Mesenchymal stem cell (in vitro differentiated cells and primary cell): ENCODE data around the gene INPP5B.
A peak's percentile ranks its signal among the peaks of the same experiment; 100 is the strongest.

Source experiments
- DNase-seq: peaks from one replicate; pipeline ENCODE4 v3.0.0-alpha.2; 2013
- H2AFZ ChIP-seq: one replicate; pipeline ENCODE4 v1.6.1; 2013; ENCODE audit warnings: low read depth, mild to moderate bottlenecking, control low read depth, inconsistent platforms, low read length, moderate library complexity
- H2AK5ac ChIP-seq: 2 replicates; pipeline ENCODE4 v1.6.1; 2013; ENCODE audit warnings: low read length, moderate library complexity, mild to moderate bottlenecking, inconsistent platforms; ENCODE audit not compliant: severe bottlenecking
- H2BK120ac ChIP-seq: one replicate; pipeline ENCODE4 v1.6.1; 2013; ENCODE audit warnings: low read depth, mild to moderate bottlenecking, inconsistent platforms, low read length, moderate library complexity
- H2BK12ac ChIP-seq, 2 experiments: one replicate each; pipeline ENCODE4 v1.6.1; 2013; ENCODE audit warnings: inconsistent platforms in 2 of 2, low read length in 2 of 2, mild to moderate bottlenecking in 2 of 2, moderate library complexity in 2 of 2, control low read depth in 1 of 2
- H2BK15ac ChIP-seq: one replicate; pipeline ENCODE4 v1.6.1; 2013; ENCODE audit warnings: mild to moderate bottlenecking, low read depth, inconsistent platforms; ENCODE audit not compliant: poor library complexity, severe bottlenecking
- H2BK5ac ChIP-seq: 2 replicates; pipeline ENCODE4 v1.6.1; 2013; ENCODE audit warnings: low read depth, mild to moderate bottlenecking, low read length, control low read depth, inconsistent platforms; ENCODE audit not compliant: poor library complexity, severe bottlenecking
- H3K14ac ChIP-seq, 2 experiments: one replicate each; pipeline ENCODE4 v1.6.1; 2013; ENCODE audit warnings: inconsistent platforms in 2 of 2, low read length in 2 of 2, control low read depth in 1 of 2, mild to moderate bottlenecking in 1 of 2, moderate library complexity in 1 of 2
- H3K18ac ChIP-seq, 2 experiments: one replicate each; pipeline ENCODE4 v1.6.1; 2013; ENCODE audit warnings: inconsistent platforms in 2 of 2, low read length in 2 of 2, control low read depth in 1 of 2, low read depth in 1 of 2, mild to moderate bottlenecking in 1 of 2
- H3K23ac ChIP-seq, 2 experiments: one replicate each; pipeline ENCODE4 v1.6.1; 2013; ENCODE audit warnings: inconsistent platforms in 2 of 2, low read length in 2 of 2, mild to moderate bottlenecking in 2 of 2, moderate library complexity in 2 of 2, control low read depth in 1 of 2
- H3K27ac ChIP-seq: 2 replicates; pipeline ENCODE4 v1.5.1; 2013; ENCODE audit warnings: mild to moderate bottlenecking, moderate library complexity, low read length, control low read depth, inconsistent platforms; ENCODE audit not compliant: poor library complexity, severe bottlenecking
- H3K27me3 ChIP-seq, 2 experiments: 2 replicates each; pipeline versions ENCODE4 v1.6.1 to v1.7.0; 2013; ENCODE audit warnings: low read length in 2 of 2, mild to moderate bottlenecking in 2 of 2, moderate library complexity in 2 of 2, control low read depth in 1 of 2, inconsistent platforms in 1 of 2; ENCODE audit not compliant: control insufficient read depth in 1 of 2, insufficient read depth in 1 of 2
- H3K36me3 ChIP-seq, 2 experiments: 2 replicates each; pipeline versions ENCODE4 v1.6.1 to v1.7.0; 2013; ENCODE audit warnings: low read length in 2 of 2, control low read depth in 1 of 2, inconsistent platforms in 1 of 2, low read depth in 1 of 2, mild to moderate bottlenecking in 1 of 2; ENCODE audit not compliant: insufficient read depth in 2 of 2, control insufficient read depth in 1 of 2
- H3K4ac ChIP-seq, 2 experiments: one replicate each; pipeline ENCODE4 v1.6.1; 2013; ENCODE audit warnings: inconsistent platforms in 2 of 2, low read length in 2 of 2, mild to moderate bottlenecking in 2 of 2, moderate library complexity in 2 of 2, control low read depth in 1 of 2, low read depth in 1 of 2
- H3K4me1 ChIP-seq: 2 replicates; pipeline ENCODE4 v1.6.1; 2013; ENCODE audit warnings: low read depth, low read length, control low read depth; ENCODE audit not compliant: control insufficient read depth, insufficient read depth
- H3K4me2 ChIP-seq: 2 replicates; pipeline ENCODE4 v1.6.1; 2013; ENCODE audit warnings: low read length, mild to moderate bottlenecking, inconsistent platforms; ENCODE audit not compliant: poor library complexity, severe bottlenecking
- H3K4me3 ChIP-seq, 2 experiments: 2 replicates each; pipeline versions ENCODE4 v1.5.1 to v1.7.0; 2013; ENCODE audit warnings: low read length in 2 of 2, mild to moderate bottlenecking in 2 of 2, control low read depth in 1 of 2, low read depth in 1 of 2; ENCODE audit not compliant: insufficient read depth in 1 of 2
- H3K79me1 ChIP-seq: replicated peaks from 2 replicates; pipeline ENCODE4 v1.6.1; 2013; ENCODE audit warnings: mild to moderate bottlenecking, control low read depth, low read length, inconsistent platforms; ENCODE audit not compliant: poor library complexity, severe bottlenecking
- H3K9ac ChIP-seq: 2 replicates; pipeline ENCODE4 v1.7.0; 2013; ENCODE audit warnings: mild to moderate bottlenecking, low read length, moderate library complexity
- H3K9me3 ChIP-seq: 2 replicates; pipeline ENCODE4 v1.7.0; 2013; ENCODE audit warnings: mild to moderate bottlenecking, low read length; ENCODE audit not compliant: control insufficient read depth
- H4K8ac ChIP-seq: one replicate; pipeline ENCODE4 v1.6.1; 2013; ENCODE audit warnings: inconsistent platforms, mild to moderate bottlenecking, low read length, moderate library complexity
- H4K91ac ChIP-seq: one replicate; pipeline ENCODE4 v1.6.1; 2013; ENCODE audit warnings: mild to moderate bottlenecking, low read length, inconsistent platforms
- WGBS: methylation state at CpG from one replicate; pipeline ENCODE4 v1.1.7; 2013; ENCODE audit warnings: mixed read lengths; 5-methylcytosine and 5-hydroxymethylcytosine counted together

The INPP5B gene

DNA sequence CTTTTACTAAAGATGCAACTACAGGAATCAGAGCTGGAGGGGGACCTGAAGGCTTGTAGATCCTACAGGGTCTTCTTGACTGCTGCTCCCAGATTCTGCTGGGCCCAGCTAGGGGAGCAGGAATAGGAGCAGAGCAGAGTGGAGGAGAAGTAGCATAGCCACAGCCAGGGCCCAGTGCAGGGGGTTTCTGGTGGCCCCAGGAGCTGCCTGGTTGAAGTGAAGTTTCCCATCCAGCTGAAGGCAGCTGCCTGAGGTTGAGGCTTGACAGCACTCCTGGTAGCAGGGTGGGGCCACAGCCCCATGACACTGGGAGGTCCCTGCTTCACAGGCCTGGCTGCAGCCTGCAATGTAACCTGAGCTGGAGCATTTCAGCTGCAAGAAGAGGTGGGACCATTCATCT is 2.0 kb upstream of the INPP5B start:
- Histone ChIP-seq H2BK15ac (no peak overlapping the region), H3K4ac (no peak overlapping the region), H2BK12ac (no peak overlapping the region), H4K91ac (no peak overlapping the region), H2AFZ (no peak overlapping the region), H3K9me3 (no peaks in the 10 kb centered on the region), H3K9ac (no peak overlapping the region), H3K27me3 (no peaks in the 10 kb centered on the region), H3K4me2 (no peak overlapping the region), H3K27ac (no peak overlapping the region), H3K23ac (no peak overlapping the region), H3K79me1 (peaks cover 6% of the 10 kb centered on the region), H3K36me3 (peaks cover 11 to 17% of the 10 kb centered on the region in 2 experiments), H3K14ac (no peak overlapping the region), H4K8ac (no peak overlapping the region), H3K4me3 (no peak overlapping the region), H2BK120ac (no peak overlapping the region), H3K18ac (no peak overlapping the region), H3K4me1 (peaks cover 19% of the 10 kb centered on the region), H2AK5ac (no peak overlapping the region), H2BK5ac (no peak overlapping the region)
- no peak for DNase-seq

DNA sequence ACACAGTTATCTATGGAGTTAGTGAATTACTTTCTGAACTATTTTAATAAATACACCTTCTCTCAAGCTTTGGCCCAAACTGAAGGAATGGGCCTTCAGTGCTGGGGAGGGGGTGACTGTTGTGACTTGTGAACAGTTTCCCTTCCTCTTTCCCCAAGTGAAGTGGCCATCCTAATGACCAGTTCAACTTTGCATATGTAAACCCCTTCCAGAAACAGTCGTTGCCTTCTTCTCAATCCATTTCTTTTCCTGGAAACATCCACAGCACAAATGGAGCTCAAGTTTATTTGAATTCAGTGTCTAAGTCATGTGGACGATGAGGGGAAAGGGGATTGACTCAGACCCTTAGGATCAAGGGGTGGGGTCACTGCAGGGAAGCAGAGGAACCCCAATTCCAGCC is 1.3 kb upstream of the INPP5B start:
- peaks cover 13% of the 10 kb centered on the region for H3K79me1 ChIP-seq
- H3K4ac ChIP-seq, result no peak overlapping the region
- no peak overlapping the region for H2BK5ac ChIP-seq
- no peaks in the 10 kb centered on the region for H3K27me3 ChIP-seq
- no peak overlapping the region for H3K4me3 ChIP-seq
- H4K8ac ChIP-seq, result no peak overlapping the region
- no peak for DNase-seq
- 77% methylated on average over 1 of the region's 2 CpGs for WGBS
- H3K9ac ChIP-seq, result no peak overlapping the region
- H3K18ac ChIP-seq, result no peak overlapping the region
- H3K23ac ChIP-seq, result no peak overlapping the region
- H2AK5ac ChIP-seq, result no peak overlapping the region
- H4K91ac ChIP-seq, result no peak overlapping the region
- no peaks in the 10 kb centered on the region for H3K9me3 ChIP-seq
- H3K27ac ChIP-seq, result no peak overlapping the region
- H3K4me2 ChIP-seq, result no peak overlapping the region
- H2BK12ac ChIP-seq, result no peak overlapping the region
- peaks cover 17 to 21% of the 10 kb centered on the region in 2 experiments for H3K36me3 ChIP-seq
- H3K4me1 ChIP-seq, result peaks cover 26% of the 10 kb centered on the region
- no peak overlapping the region for H3K14ac ChIP-seq
- no peak overlapping the region for H2BK15ac ChIP-seq
- no peak overlapping the region for H2AFZ ChIP-seq
- no peak overlapping the region for H2BK120ac ChIP-seq

DNA sequence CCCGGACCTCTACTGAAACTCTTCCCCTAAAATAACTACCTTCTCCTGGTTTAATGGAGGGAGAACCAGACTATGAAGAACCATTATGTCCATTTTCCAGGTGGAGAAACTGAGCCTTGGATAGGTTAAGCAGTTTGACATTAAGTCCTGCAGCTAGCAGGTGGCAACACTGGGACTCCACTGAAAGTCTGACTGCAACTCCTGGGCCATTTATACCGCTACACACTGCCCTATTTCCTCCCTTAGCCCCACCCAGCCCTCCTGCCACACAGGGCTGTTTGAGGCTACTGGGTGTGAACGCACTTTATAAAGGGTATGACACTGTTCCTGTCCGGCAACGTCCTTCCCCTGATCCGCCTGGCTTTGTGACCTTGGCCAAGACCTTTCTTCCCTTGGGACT is 511 bp upstream of the INPP5B start:
- H3K4me2 ChIP-seq, result no peak overlapping the region
- H3K36me3 ChIP-seq, result peaks cover 21% of the 10 kb centered on the region in 2 experiments
- H3K9ac ChIP-seq, result peak overlapping the region; percentile 99
- H4K91ac ChIP-seq, result peak overlapping the region; percentile 88
- peaks cover 13% of the 10 kb centered on the region for H3K79me1 ChIP-seq
- WGBS, result 82% methylated on average over 6 of the region's 6 CpGs
- peak overlapping the region; percentile 15 for H2AFZ ChIP-seq
- peak overlapping the region; percentile 98 for H4K8ac ChIP-seq
- H3K4me1 ChIP-seq, result peaks cover 26% of the 10 kb centered on the region
- no peak for DNase-seq
- no peaks in the 10 kb centered on the region for H3K9me3 ChIP-seq
- H3K27ac ChIP-seq, result no peak overlapping the region
- peak overlapping the region; percentile 40 for H2AK5ac ChIP-seq
- peak overlapping the region in 1 of 2 experiments; percentile 71 for H3K18ac ChIP-seq
- H3K14ac ChIP-seq, result no peak overlapping the region
- H2BK120ac ChIP-seq, result peak overlapping the region; percentile 2
- H3K4ac ChIP-seq, result peak overlapping the region in 1 of 2 experiments; percentile 66
- peak overlapping the region in 1 of 2 experiments; percentile 93 for H3K4me3 ChIP-seq
- no peaks in the 10 kb centered on the region for H3K27me3 ChIP-seq
- H3K23ac ChIP-seq, result no peak overlapping the region
- no peak overlapping the region for H2BK12ac ChIP-seq
- H2BK5ac ChIP-seq, result no peak overlapping the region
- no peak overlapping the region for H2BK15ac ChIP-seq

DNA sequence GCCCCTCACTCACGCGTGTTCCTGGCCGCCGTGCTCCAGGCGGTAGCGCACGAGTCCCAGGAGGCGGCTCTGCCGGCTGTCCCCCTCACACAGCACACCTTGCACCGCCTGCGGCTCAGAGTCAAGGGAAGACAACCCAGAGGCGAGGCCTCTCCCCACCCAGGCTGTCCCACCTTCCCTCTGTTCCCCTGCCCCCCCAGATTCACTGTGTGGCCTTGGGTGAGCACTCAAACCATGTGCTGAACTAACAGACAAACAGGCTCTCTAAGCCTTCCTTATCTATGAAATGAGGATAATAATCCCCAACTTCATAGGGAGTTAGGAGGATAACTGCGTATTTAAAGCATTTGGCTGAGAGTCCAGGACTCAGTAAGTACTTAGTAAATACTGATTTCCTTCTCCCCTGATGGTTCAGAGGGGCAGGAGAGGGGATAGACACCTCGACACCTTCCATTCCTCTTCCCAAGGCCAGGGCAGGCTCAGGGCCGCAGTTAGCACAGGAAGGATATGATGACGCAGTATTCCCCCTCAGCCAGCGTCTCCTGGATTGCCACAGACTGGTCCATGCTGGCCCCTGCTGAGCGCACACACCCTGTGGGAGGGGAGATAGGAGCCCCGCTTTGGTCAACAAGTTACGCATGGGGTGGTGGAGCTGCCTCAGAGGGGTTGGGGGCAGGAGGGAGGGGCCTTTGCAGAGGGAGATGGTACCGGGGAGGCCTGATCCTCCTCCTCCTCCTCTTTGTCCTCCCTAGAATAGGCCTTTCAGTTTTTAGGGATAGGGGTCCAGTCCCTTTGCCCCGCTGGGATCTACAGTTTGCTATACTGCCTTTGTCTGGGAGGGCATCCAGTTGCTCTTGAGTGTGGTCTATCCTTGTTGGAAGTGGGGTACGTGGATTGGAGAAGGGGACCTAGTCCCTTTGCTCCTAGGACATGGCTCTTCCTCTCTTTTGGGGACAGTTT is 830 bp downstream of the INPP5B start:
- Histone ChIP-seq H3K4me3 (peak overlapping the region; percentile 64 to 93), H3K36me3 (peaks cover 27 to 29% of the 10 kb centered on the region in 2 experiments), H3K18ac (peak overlapping the region; percentile 61 to 79), H3K79me1 (peaks cover 15% of the 10 kb centered on the region), H2BK120ac (no peak overlapping the region), H4K8ac (peak overlapping the region; percentile 83), H3K4me1 (peaks cover 26% of the 10 kb centered on the region), H2BK5ac (no peak overlapping the region), H4K91ac (peak overlapping the region; percentile 99), H2AK5ac (peak overlapping the region; percentile 42), H2BK15ac (no peak overlapping the region), H3K23ac (peak overlapping the region in 1 of 2 experiments; percentile 19), H3K9me3 (no peaks in the 10 kb centered on the region), H3K27ac (peak overlapping the region; percentile 66), H3K9ac (peak overlapping the region; percentile 99), H3K4ac (peak overlapping the region; percentile 37 to 95), H3K4me2 (peak overlapping the region; percentile 77), H3K27me3 (no peaks in the 10 kb centered on the region), H3K14ac (peak overlapping the region in 1 of 2 experiments; percentile 19), H2BK12ac (peak overlapping the region; percentile 30 to 91), H2AFZ (peak overlapping the region; percentile 56)
- WGBS, result 59% methylated on average over 22 of the region's 23 CpGs
- DNase-seq, result peak; percentile 92
